Skeletal muscle tissue (tissue), 4 donors: ENCODE data around the gene SYK. TPM values are rescaled to one million over a fixed set of nuclear protein-coding genes. Genes with fewer than 3 reads are reported as not detected.

ENCODE experiments used
- H3K27ac ChIP-seq: one replicate; pipeline ENCODE4 v1.7.0; 2013; ENCODE audit warnings: mild to moderate bottlenecking, low read depth, low read length, inconsistent platforms
- H3K27me3 ChIP-seq, 3 donors: one replicate each; pipeline ENCODE4 v1.7.0; 2013; ENCODE audit warnings: low read length in 3 of 3; ENCODE audit not compliant: control insufficient read depth in 3 of 3, insufficient read depth in 3 of 3
- H3K36me3 ChIP-seq, 3 donors: one replicate each; pipeline ENCODE4 v1.7.0; 2013; ENCODE audit warnings: low read length in 3 of 3; ENCODE audit not compliant: control insufficient read depth in 3 of 3, insufficient read depth in 3 of 3
- H3K4me1 ChIP-seq, 3 donors: one replicate each; pipeline ENCODE4 v1.7.0; 2013; ENCODE audit warnings: low read length in 3 of 3, mild to moderate bottlenecking in 3 of 3; ENCODE audit not compliant: control insufficient read depth in 3 of 3, insufficient read depth in 3 of 3
- H3K4me3 ChIP-seq, 3 donors: one replicate each; pipeline ENCODE4 v1.7.0; 2013; ENCODE audit warnings: low read length in 3 of 3
- H3K9ac ChIP-seq, 3 donors: one replicate each; pipeline ENCODE4 v1.7.0; 2013; ENCODE audit warnings: low read length in 3 of 3, mild to moderate bottlenecking in 3 of 3, moderate library complexity in 2 of 3, low read depth in 1 of 3
- H3K9me3 ChIP-seq, 3 donors: one replicate each; pipeline ENCODE4 v1.7.0; 2013; ENCODE audit warnings: low read length in 3 of 3; ENCODE audit not compliant: control insufficient read depth in 3 of 3
- total RNA-seq: library from RNA; depleted of rRNA; stranded (reverse); fragments of >200 nt; gene quantifications from one replicate; pipeline ENCODE4 v1.2.3, GENCODE V29; 2014
- donor health status: Osteomylitis.

Gene SYK
- total RNA-seq, 1 donor from 2014 or later, result 4.7 TPM

GRCh38 chr9:90808398-90808797, 6.8 kb downstream of the SYK start:
- Histone ChIP-seq H3K36me3 (no peaks in the 10 kb centered on the region), H3K27me3 (peaks cover 5 to 30% (median 9%) of the 10 kb centered on the region in 3 donors), H3K4me3 (no peak overlapping the region), H3K27ac (no peak overlapping the region), H3K9ac (no peak overlapping the region), H3K9me3 (no peaks in the 10 kb centered on the region), H3K4me1 (no peaks in the 10 kb centered on the region)

DNA sequence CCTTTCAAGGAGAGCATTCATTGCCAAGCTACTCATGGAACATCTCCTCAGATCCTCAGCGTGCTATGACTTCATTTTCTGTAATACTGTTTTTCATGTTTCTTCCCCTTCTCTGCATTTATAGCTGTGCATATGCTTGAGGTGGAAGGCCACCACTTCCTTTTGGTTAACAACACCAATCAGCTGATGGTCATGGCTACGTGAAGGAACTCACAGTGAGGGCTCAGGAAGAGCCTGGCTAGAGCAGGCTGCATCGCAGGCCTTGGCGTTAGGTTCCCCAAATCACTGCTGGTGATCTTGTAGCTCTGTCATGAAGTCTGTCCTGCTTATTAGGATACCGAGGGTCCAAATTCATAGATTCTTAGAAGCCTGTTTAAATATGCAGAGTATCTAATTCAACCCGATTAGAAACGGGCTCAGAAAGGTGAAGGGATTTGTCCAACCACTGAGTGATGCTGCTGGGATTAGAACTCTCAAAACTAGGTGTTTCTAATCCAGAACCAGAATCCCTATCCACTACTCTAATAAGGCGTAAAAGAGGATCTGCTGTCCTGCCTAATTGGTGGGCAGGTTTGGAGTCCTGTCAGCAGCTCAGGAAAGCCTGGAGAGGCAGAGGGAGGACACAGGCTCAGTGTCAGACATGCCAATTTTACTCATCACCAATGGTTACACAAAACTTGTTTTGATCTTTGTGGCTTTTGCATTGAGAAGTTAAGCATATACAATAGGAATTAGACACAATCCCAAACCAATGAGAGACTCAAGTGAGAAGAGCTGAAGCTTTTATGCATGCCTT, 7.5 kb downstream of the SYK start:
- no peak overlapping the region for H3K27ac ChIP-seq
- no peak overlapping the region for H3K9ac ChIP-seq
- peaks cover 5 to 30% (median 9%) of the 10 kb centered on the region in 3 donors for H3K27me3 ChIP-seq
- H3K36me3 ChIP-seq, result no peaks in the 10 kb centered on the region
- H3K9me3 ChIP-seq, result no peaks in the 10 kb centered on the region
- no peaks in the 10 kb centered on the region for H3K4me1 ChIP-seq
- H3K4me3 ChIP-seq, result no peak overlapping the region

DNA sequence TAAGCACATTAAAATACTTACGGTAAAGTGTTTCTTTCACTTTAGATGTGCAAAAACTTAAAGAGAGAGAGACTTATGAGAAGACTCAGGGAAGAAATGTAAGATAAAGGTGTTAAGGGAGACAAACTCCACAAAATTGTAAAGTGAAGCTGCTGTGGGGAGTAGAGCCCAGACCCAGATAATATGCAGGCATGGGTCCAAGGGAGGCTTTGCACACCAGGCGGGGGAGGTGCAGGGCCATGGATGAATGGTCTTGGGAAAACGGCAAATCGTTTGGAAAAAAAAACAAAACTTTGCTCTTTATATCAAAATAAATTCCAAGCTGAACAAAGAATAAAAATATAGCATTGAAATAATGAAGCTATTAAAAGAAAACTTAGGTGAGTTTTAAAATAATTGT, 9.1 kb downstream of the SYK start:
- Histone ChIP-seq H3K4me3 (no peak overlapping the region), H3K27me3 (peaks cover 2 to 27% (median 9%) of the 10 kb centered on the region in 3 donors), H3K9me3 (no peaks in the 10 kb centered on the region), H3K36me3 (no peaks in the 10 kb centered on the region), H3K27ac (no peak overlapping the region), H3K9ac (no peak overlapping the region), H3K4me1 (no peaks in the 10 kb centered on the region)

- Histone ChIP-seq H3K4me1 (no peaks in the 10 kb centered on the region), H3K9me3 (no peaks in the 10 kb centered on the region), H3K9ac (no peak overlapping the region), H3K27ac (no peak overlapping the region), H3K27me3 (peaks cover 2 to 21% (median 9%) of the 10 kb centered on the region in 3 donors), H3K4me3 (no peak overlapping the region), H3K36me3 (no peaks in the 10 kb centered on the region)
These were observed 11.4 kb downstream of the SYK start for GRCh38 chr9:90813046-90813445.

- H3K9ac ChIP-seq, result no peak overlapping the region
- H3K27me3 ChIP-seq, result peaks cover 2 to 17% (median 7%) of the 10 kb centered on the region in 3 donors
- no peaks in the 10 kb centered on the region for H3K9me3 ChIP-seq
- H3K4me1 ChIP-seq, result no peaks in the 10 kb centered on the region
- H3K4me3 ChIP-seq, result no peak overlapping the region
- no peak overlapping the region for H3K27ac ChIP-seq
- no peaks in the 10 kb centered on the region for H3K36me3 ChIP-seq
These were observed 11.9 kb downstream of the SYK start for GRCh38 chr9:90813523-90813922.

DNA sequence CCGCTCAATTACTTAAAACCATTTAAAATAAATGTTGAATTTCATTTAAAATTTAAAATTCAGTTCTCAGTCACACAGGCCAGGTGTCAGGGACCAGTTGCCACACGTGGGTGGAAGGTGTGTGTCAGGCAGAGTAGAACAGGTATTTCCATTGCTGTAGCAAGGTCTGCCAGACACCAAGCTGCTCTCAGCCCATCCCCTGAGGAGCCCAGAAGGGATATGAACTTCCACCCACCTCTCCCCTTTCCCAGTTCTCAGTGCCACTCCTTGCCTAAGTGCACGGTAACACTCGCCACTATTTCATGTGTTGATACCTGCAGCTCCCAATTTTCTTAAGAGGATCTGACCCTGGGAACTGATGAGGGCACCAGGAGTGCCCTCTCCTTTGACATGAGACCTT, 12.7 kb downstream of the SYK start:
- Histone ChIP-seq H3K4me3 (no peak overlapping the region), H3K27me3 (peaks cover under 1 to 10% (median 2%) of the 10 kb centered on the region in 3 donors), H3K9ac (no peak overlapping the region), H3K36me3 (no peaks in the 10 kb centered on the region), H3K9me3 (no peaks in the 10 kb centered on the region), H3K4me1 (no peaks in the 10 kb centered on the region), H3K27ac (peak overlapping the region; percentile 13)

GRCh38 chr9:90815183-90815943, 13.7 kb downstream of the SYK start:
- H3K4me3 ChIP-seq, result no peak overlapping the region
- no peaks in the 10 kb centered on the region for H3K9me3 ChIP-seq
- no peaks in the 10 kb centered on the region for H3K4me1 ChIP-seq
- no peak overlapping the region for H3K9ac ChIP-seq
- no peaks in the 10 kb centered on the region for H3K36me3 ChIP-seq
- H3K27me3 ChIP-seq, result peaks cover 0 to 2% (median 0%) of the 10 kb centered on the region in 3 donors
- peak overlapping the region; percentile 13 for H3K27ac ChIP-seq

GRCh38 chr9:90815944-90816357, 14.3 kb downstream of the SYK start:
- Histone ChIP-seq H3K4me3 (no peak overlapping the region), H3K27ac (no peak overlapping the region)

DNA sequence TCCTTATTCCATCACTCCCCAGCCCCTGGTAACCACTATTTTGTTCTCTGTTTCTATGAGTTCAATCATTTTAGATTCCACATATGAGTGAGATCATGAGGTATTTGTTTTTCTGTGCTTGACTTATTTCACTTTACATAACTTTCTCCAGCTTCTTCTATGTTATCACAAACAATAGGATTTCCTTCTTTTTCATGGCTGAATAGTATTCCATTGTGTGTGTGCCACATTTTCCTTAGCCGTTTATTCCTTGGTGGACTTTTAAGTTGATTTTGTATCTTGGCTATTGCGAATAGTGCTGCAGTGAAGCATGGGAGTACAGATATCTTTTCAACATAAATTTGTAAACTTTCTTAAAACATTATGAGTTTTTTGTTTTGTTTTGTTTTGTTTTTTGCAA, 15.1 kb downstream of the SYK start:
- Histone ChIP-seq H3K9ac (no peak overlapping the region), H3K9me3 (no peaks in the 10 kb centered on the region), H3K4me3 (no peak overlapping the region), H3K4me1 (no peaks in the 10 kb centered on the region), H3K27me3 (peaks cover 0 to 2% (median 0%) of the 10 kb centered on the region in 3 donors), H3K27ac (no peak overlapping the region), H3K36me3 (no peaks in the 10 kb centered on the region)

More at GRCh38 chr9:90815944-90816357, 14.3 kb downstream of the SYK start:
- Histone ChIP-seq H3K4me1 (no peaks in the 10 kb centered on the region), H3K9ac (no peak overlapping the region), H3K9me3 (no peaks in the 10 kb centered on the region), H3K36me3 (no peaks in the 10 kb centered on the region), H3K27me3 (peaks cover 0 to 2% (median 0%) of the 10 kb centered on the region in 3 donors)

DNA sequence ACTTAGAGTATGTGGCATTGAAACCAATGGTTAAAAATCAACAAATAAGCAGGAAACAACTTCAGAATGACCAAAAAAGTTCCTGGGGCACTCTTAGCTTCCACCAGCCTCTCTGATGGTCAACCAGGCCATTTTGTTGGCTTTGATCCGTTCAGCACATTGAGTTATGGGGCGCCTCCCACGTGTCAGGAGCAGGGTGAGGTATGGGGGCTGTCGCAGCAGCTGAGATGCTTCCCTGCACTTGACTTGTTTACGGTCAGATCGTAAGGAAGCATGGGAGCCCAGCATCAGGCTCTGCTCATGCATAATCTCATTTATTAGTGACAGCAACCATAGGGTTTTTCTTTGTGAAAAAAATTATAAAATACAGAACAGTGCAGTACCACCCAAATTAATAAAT, 16.7 kb downstream of the SYK start:
- Histone ChIP-seq H3K4me3 (no peak overlapping the region), H3K4me1 (no peaks in the 10 kb centered on the region), H3K9me3 (peaks cover 0 to under 1% (median 0%) of the 10 kb centered on the region in 3 donors), H3K27me3 (no peaks in the 10 kb centered on the region), H3K9ac (no peak overlapping the region), H3K27ac (no peak overlapping the region), H3K36me3 (no peaks in the 10 kb centered on the region)
